Measurements from ENCODE around the gene CISH. TPM values are rescaled to one million over a fixed set of nuclear protein-coding genes. Genes with fewer than 3 reads are reported as not detected.

CISH gene
- total RNA-seq, 1 experiment from 2014 or later: 1.7 TPM

- Mint-ChIP-seq H3K9me3 (no peaks in the 10 kb centered on the region), H3K36me3 (ENCODE audit: insufficient read depth in 1 of 3, low read depth in 3 of 3) (peaks cover 0 to 10% (median 0%) of the 10 kb centered on the region in 3 experiments; a peak in 3 of 7 replicates), H3K4me3 (no peak overlapping the region), H3K27ac (no peak overlapping the region), H3K27me3 (ENCODE audit: low read depth) (peaks cover 13% of the 10 kb centered on the region), H3K4me1 (peaks cover 14% of the 10 kb centered on the region in 2 experiments)
- Histone ChIP-seq H3K79me2 (ENCODE audit: insufficient read depth, low read length) (no peaks in the 10 kb centered on the region), H3K9ac (ENCODE audit: extremely low read depth, insufficient read length, low read length) (no peak overlapping the region), H3K4me2 (ENCODE audit: insufficient read depth, insufficient read length, low read length) (no peak overlapping the region), H3K4me1 (ENCODE audit: insufficient read depth, low read length) (no peaks in the 10 kb centered on the region; the same call in 1 of the 2 replicates), H3K27ac (ENCODE audit: insufficient read length, low read depth, low read length) (no peak overlapping the region), H4K91ac (ENCODE audit: insufficient read length, low read depth, low read length) (no peak overlapping the region), H2BK15ac (ENCODE audit: low read depth, low read length) (no peak overlapping the region), H2AK5ac (ENCODE audit: insufficient read length, low read length) (no peak overlapping the region), H3K9me3 (ENCODE audit: control insufficient read depth, low read depth, low read length) (no peaks in the 10 kb centered on the region), H3K23ac (ENCODE audit: insufficient read length, low read depth, low read length) (no peak overlapping the region), H2BK5ac (ENCODE audit: insufficient read length, low read length) (no peak overlapping the region), H2AFZ (ENCODE audit: low read length) (no peak overlapping the region), H3K23me2 (ENCODE audit: insufficient read length, low read depth, low read length, poor library complexity, severe bottlenecking) (peaks cover 8% of the 10 kb centered on the region), H3K56ac (ENCODE audit: insufficient read length, low read depth, low read length) (no peak overlapping the region), H4K20me1 (ENCODE audit: control insufficient read depth, insufficient read depth, insufficient read length) (peaks cover 5% of the 10 kb centered on the region), H2BK120ac (ENCODE audit: low read depth, low read length, poor library complexity, severe bottlenecking) (no peak overlapping the region), H2BK12ac (ENCODE audit: insufficient read length, low read depth, low read length) (no peak overlapping the region), H3K14ac (ENCODE audit: insufficient read depth, low read length) (no peak overlapping the region), H4K8ac (replicated peaks; ENCODE audit: insufficient read length, low read depth, low read length) (no peak overlapping the region), H3K79me1 (ENCODE audit: insufficient read depth, low read depth, low read length, poor library complexity, severe bottlenecking) (no peaks in the 10 kb centered on the region), H3K27me3 (ENCODE audit: insufficient read depth, low read length) (peaks cover 3% of the 10 kb centered on the region; the same call in 1 of the 2 replicates), H3K18ac (ENCODE audit: insufficient read length, low read depth, low read length) (no peak overlapping the region), H4K5ac (ENCODE audit: insufficient read length, low read depth, low read length) (no peak overlapping the region), H3T11ph (ENCODE audit: low read length) (no peak overlapping the region), H2BK20ac (ENCODE audit: low read depth, low read length, poor library complexity, severe bottlenecking) (no peak overlapping the region), H3K4ac (ENCODE audit: low read depth, low read length) (no peak overlapping the region)
- no peak for TF ChIP-seq CTCF (conservative IDR thresholded peaks at IDR 0.05)
- no peak for DNase-seq
- WGBS (ENCODE audit: extremely low coverage, insufficient read length, low lambda C conversion rate): no CpG with 5 or more reads among the region's 2 CpGs
Observed at GRCh38 chr3:50563867-50564266, 47.7 kb downstream of the CISH start.

Data from H9 (cell line).